ENCODE results near the gene POLR2I.
"Not testable (repeated sequence)": the region's sequence is repeated elsewhere in the genome, so short reads cannot be mapped to it uniquely, and the experiment has no call there.

Gene POLR2I

DNA sequence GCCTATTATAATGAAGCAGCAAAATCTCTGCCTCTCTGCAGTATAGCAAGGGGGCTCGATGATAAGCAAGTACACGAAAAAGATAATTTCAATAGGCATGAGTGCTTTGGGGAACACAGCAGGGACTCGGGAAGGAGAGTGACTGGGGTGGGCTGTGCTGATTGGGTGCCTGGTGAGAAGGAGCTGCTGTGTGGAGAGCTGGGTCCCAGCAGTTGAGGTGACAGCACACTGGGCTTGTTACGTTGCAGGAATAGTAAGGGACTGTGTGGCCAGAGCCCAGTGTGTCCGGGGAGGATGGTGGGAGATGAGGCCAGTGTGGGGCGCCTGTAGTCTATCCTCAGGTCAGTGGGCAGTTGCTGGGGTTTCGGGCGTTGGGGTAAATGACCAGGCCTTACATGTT is 42.6 kb downstream of the POLR2I start:
- TF ChIP-seq, protein P1, sequence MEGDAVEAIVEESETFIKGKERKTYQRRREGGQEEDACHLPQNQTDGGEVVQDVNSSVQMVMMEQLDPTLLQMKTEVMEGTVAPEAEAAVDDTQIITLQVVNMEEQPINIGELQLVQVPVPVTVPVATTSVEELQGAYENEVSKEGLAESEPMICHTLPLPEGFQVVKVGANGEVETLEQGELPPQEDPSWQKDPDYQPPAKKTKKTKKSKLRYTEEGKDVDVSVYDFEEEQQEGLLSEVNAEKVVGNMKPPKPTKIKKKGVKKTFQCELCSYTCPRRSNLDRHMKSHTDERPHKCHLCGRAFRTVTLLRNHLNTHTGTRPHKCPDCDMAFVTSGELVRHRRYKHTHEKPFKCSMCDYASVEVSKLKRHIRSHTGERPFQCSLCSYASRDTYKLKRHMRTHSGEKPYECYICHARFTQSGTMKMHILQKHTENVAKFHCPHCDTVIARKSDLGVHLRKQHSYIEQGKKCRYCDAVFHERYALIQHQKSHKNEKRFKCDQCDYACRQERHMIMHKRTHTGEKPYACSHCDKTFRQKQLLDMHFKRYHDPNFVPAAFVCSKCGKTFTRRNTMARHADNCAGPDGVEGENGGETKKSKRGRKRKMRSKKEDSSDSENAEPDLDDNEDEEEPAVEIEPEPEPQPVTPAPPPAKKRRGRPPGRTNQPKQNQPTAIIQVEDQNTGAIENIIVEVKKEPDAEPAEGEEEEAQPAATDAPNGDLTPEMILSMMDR (IDR thresholded peaks at IDR 0.05; ENCODE audit: low read depth, low read length) = no peak
- H3K4me3 ChIP-seq (ENCODE audit: low read depth, low read length) = no peak overlapping the region

DNA sequence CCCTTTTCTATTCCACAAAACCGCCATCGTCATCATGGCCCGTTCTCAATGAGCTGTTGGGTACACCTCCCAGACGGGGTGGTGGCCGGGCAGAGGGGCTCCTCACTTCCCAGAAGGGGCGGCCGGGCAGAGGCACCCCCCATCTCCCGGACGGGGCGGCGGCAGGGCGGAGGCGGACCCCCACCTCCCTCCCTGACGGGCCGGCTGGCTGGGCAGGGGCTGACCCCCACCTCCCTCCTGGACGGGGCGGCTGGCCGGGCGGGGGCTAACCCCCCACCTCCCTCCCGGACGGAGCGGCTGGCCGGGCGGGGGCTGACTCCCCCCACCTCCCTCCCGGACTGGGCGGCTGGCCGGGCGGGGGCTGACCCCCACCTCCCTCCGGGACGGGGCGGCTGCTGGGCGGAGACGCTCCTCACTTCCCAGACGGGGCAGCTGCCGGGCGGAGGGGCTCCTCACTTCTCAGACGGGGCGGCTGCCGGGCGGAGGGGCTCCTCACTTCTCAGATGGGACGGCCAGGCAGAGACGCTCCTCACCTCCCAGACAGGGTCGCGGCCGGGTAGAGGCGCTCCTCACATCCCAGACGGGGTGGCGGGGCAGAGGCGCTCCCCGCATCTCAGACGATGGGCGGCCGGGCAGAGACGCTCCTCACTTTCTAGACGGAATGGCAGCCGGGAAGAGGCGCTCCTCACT is 45.7 kb downstream of the POLR2I start:
- H3K4me3 ChIP-seq (ENCODE audit: low read depth, low read length) = not testable (repeated sequence)

DNA sequence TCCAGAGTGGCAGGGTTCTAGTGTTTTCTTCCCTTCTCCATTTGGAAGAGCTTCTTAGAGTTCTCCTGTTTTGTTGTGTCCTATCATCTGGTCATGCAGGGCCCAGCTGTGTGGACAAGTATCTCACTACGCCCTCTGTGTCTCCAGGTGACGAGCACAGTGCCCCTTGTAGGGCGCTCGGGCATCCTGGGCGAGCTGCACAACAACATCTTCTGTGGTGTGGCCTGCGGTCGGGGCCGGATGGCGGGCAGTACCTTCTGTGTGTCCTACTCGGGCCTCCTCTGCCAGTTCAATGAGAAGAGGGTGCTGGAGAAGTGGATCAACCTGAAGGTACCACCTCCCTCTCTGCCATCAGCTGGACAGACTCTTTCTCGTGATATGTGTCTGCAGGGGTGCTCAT is 47.0 kb downstream of the POLR2I start:
- TF ChIP-seq, protein P1 (IDR thresholded peaks at IDR 0.05; ENCODE audit: low read depth, low read length) = no peak
- H3K4me3 ChIP-seq (ENCODE audit: low read depth, low read length) = no peak overlapping the region

DNA sequence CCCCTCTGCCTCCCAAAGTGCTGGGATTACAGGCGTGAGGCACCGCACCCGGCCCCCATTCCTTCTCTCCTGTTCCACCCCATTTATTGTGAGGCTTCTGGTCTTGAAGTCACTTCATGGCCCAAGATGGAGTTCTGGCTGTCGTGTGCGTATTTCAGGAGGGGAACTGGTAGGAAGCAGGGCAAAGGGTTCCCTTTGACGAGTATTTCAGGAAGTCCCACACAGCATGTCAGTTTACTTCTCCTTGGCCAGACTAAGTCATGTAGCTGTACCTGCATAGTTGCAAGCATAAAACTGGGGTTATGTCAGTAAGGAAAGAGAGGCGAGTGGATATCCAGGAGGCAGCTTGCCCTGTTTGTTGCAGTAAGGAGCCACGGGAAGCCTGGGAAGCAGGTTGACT is 49.8 kb downstream of the POLR2I start:
- TF ChIP-seq, protein P1 (IDR thresholded peaks at IDR 0.05; ENCODE audit: low read depth, low read length) = no peak
- H3K4me3 ChIP-seq (ENCODE audit: low read depth, low read length) = no peak overlapping the region
